Kidney (tissue), 14 donors: ENCODE results near the gene PITPNC1. TPM values are rescaled to one million over a fixed set of nuclear protein-coding genes. Genes with fewer than 3 reads are reported as not detected.
"Not testable (repeated sequence)": the region's sequence is repeated elsewhere in the genome, so short reads cannot be mapped to it uniquely, and the experiment has no call there.

ENCODE experiments used
- DNase-seq, 5 donors: peaks; one replicate each; pipeline ENCODE4 v3.0.0-alpha.2; 2013 to 2020
- FAIRE-seq: peaks from 2 replicates; lab custom pipeline; 2012; peaks lifted over from hg19 to GRCh38; lab: Jason Lieb, UNC
- H3K27ac ChIP-seq, 2 donors: one replicate each; pipeline ENCODE4 v1.7.0; 2013; ENCODE audit warnings: low read depth in 2 of 2, low read length in 2 of 2, inconsistent platforms in 1 of 2
- H3K27me3 ChIP-seq: one replicate; pipeline ENCODE4 v1.7.1; 2013; ENCODE audit warnings: low read length, inconsistent platforms; ENCODE audit not compliant: control insufficient read depth, insufficient read depth
- H3K36me3 ChIP-seq, 3 donors: one replicate each; pipeline versions ENCODE4 v1.7.0 to v1.7.1; 2013; ENCODE audit warnings: low read length in 3 of 3, control low read depth in 1 of 3, inconsistent platforms in 1 of 3; ENCODE audit not compliant: insufficient read depth in 3 of 3, control insufficient read depth in 2 of 3
- H3K4me1 ChIP-seq, 3 donors: one replicate each; pipeline versions ENCODE4 v1.7.0 to v1.7.1; 2013; ENCODE audit warnings: low read length in 3 of 3, inconsistent platforms in 1 of 3, low read depth in 1 of 3; ENCODE audit not compliant: control insufficient read depth in 2 of 3, insufficient read depth in 2 of 3
- H3K4me3 ChIP-seq, 3 donors: one replicate each; pipeline versions ENCODE4 v1.7.0 to v1.8.1; 2013; ENCODE audit warnings: low read length in 3 of 3, control low read depth in 1 of 3, inconsistent platforms in 1 of 3
- H3K9ac ChIP-seq, 3 donors: one replicate each; pipeline versions ENCODE4 v1.7.0 to v1.7.1; 2013; ENCODE audit warnings: low read length in 3 of 3, control low read depth in 1 of 3, inconsistent platforms in 1 of 3
- H3K9me3 ChIP-seq, 3 donors: one replicate each; pipeline versions ENCODE4 v1.7.0 to v1.7.1; 2013; ENCODE audit warnings: low read length in 3 of 3, control low read depth in 1 of 3, inconsistent platforms in 1 of 3; ENCODE audit not compliant: control insufficient read depth in 2 of 3, insufficient read depth in 1 of 3
- intact Hi-C: fragments of 100-400 bp; cut with DNase I; formaldehyde crosslinking; loops from one replicate; pipeline ENCODE4 v1.11.1; 2022
- polyA plus RNA-seq: library from polyadenylated mRNA; stranded (reverse); fragments of 350-450 nt; fragmentation: Illumina TruSeq; extraction: RNeasy Lipid Tissue Mini Kit (QIAGEN cat#74804); gene quantifications from one replicate; pipeline ENCODE4 v1.2.3, GENCODE V29; 2014; ENCODE audit warnings: low read depth, low replicate concordance; ENCODE audit not compliant: insufficient read depth
- total RNA-seq: library from RNA; stranded (reverse); fragmentation: NEBNext Ultra II Directional; extraction: Animal tissue kit (Norgen Biotek cat#: 25700); gene quantifications from one replicate; pipeline ENCODE4 v1.2.1, GENCODE V29; 2021
- TF ChIP-seq, protein P1 (sequence below): IDR thresholded peaks from 3 replicates; pipeline ENCODE4 v1.5.1; 2012; ENCODE audit warnings: mild to moderate bottlenecking, moderate library complexity, borderline replicate concordance; ENCODE audit not compliant: insufficient read depth; ENCODE audit errors: extremely low read depth
- donor health status: control.
- donor health status: control.
- donor health status: control.
- donor health status: control.
- donor health status: control.
- donor health status: DM: yes; HTN: yes; CAD: no.
- donor health status: Normal renal cell carcinoma (clear cell type).

The PITPNC1 gene
- total and polyA plus RNA-seq, 2 donors from 2014 or later, result 14.2 to 41.3 TPM

DNA sequence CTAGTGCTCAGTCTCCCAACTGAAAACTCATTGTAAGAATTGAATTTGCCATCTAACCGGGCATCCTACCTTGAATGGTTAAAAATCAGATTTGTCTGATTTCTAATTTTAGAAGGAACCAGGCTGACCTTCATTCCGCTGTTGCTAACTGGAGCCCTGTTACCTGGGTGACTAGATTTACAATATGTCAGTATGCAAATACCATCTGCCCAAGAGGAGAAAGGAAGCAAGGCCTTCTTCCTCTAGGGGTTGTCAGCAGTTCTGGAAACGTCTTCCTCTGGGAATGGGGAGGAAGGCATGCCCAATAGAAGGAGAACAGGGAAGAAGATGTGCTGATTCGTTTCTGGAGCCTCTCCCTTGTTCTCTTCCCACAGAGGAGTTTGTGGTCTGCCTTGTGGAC is 137.9 kb downstream of the PITPNC1 start:
- Histone ChIP-seq H3K4me3 (no peak overlapping the region), H3K27ac (no peak overlapping the region), H3K4me1 (peaks cover 0 to 6% (median 6%) of the 10 kb centered on the region in 3 donors), H3K9ac (peak overlapping the region in 1 of 3 donors; percentile 20), H3K36me3 (no peaks in the 10 kb centered on the region), H3K9me3 (no peaks in the 10 kb centered on the region), H3K27me3 (no peaks in the 10 kb centered on the region)
- DNase-seq (no peak), FAIRE-seq (no peak)
- TF ChIP-seq, protein P1, sequence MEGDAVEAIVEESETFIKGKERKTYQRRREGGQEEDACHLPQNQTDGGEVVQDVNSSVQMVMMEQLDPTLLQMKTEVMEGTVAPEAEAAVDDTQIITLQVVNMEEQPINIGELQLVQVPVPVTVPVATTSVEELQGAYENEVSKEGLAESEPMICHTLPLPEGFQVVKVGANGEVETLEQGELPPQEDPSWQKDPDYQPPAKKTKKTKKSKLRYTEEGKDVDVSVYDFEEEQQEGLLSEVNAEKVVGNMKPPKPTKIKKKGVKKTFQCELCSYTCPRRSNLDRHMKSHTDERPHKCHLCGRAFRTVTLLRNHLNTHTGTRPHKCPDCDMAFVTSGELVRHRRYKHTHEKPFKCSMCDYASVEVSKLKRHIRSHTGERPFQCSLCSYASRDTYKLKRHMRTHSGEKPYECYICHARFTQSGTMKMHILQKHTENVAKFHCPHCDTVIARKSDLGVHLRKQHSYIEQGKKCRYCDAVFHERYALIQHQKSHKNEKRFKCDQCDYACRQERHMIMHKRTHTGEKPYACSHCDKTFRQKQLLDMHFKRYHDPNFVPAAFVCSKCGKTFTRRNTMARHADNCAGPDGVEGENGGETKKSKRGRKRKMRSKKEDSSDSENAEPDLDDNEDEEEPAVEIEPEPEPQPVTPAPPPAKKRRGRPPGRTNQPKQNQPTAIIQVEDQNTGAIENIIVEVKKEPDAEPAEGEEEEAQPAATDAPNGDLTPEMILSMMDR, result no peak
- intact Hi-C loops, result no loop called here

DNA sequence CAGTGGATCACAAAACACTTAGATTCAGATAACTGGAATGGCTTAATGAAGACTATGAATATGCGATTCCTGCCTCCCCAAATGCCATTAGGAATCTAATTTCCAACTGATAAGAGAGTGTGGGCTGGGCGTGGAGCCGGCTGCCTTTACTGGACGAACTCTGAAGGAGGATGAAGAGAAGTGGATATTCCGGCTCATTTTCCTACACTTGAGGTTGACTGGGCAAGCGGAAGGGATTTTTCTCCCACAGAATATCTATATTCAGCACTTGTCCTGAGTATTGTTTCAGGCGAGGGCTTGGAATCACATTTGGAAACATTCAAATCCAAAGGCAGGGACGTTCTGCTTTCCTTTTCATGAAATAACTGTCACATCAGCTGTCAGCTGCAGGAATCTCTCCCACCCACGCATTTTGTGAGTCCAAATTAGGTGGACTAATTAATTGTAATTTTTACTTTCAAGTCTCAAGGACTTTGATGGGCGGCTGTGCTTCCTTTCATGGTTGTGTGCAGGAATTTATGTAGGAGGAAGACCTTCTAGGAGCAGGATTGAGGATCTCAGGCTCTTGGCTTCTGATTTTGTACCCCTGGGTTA is 138.5 kb downstream of the PITPNC1 start:
- intact Hi-C loops, result no loop called here
- DNase-seq, result peak in 1 of 5 donors; percentile 32
- Histone ChIP-seq H3K27ac (no peak overlapping the region), H3K4me3 (no peak overlapping the region), H3K9ac (peak overlapping the region in 1 of 3 donors; percentile 20), H3K36me3 (no peaks in the 10 kb centered on the region), H3K27me3 (no peaks in the 10 kb centered on the region), H3K4me1 (peaks cover 0 to 6% (median 6%) of the 10 kb centered on the region in 3 donors), H3K9me3 (no peaks in the 10 kb centered on the region)
- no peak for FAIRE-seq
- TF ChIP-seq, protein P1, result no peak

DNA sequence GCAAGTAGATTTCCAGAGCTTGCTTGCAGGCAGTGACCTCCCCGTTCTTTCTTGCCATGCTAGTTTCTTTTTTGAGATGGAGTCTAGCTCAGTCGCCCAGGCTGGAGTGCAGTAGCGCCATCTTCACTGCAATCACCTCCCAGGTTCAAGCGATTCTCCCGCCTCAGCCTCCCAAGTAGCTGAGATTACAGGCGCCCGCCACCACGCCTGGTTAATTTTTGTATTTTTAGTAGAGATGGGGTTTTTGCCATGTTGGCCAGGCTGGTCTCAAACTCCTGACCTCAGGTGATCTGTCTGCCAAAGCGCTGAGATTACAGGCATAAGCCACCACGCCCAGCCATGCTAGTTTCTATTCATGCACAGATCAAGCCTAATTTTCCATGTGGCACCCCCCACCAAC is 139.5 kb downstream of the PITPNC1 start:
- intact Hi-C loops, H3K27me3 ChIP-seq, DNase-seq, H3K36me3 ChIP-seq, H3K27ac ChIP-seq, H3K4me3 ChIP-seq, FAIRE-seq, H3K9me3 ChIP-seq, H3K9ac ChIP-seq: not testable (repeated sequence)
- H3K4me1 ChIP-seq, result peaks cover 0 to 10% (median 6%) of the 10 kb centered on the region in 3 donors

DNA sequence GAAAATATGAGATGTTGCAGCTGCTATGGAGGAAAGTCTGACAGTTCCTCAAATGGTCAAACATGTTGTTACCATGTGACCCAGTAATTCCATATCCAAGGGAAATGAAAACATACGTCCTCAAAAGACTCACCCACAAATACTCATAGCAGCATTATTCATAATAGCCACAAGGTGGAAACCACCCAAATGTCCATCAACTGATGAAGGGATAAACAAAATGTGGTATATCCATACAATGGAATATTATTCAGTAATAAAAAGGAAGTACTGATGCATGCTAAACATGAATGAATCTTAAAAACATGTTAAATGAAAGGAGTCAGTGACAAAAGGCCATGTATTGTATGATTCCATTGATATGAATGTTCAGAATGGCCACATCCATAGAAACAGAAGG is 140.2 kb downstream of the PITPNC1 start:
- FAIRE-seq (no peak), DNase-seq (no peak)
- Histone ChIP-seq H3K9ac (no peak overlapping the region), H3K27ac (no peak overlapping the region), H3K4me3 (no peak overlapping the region), H3K27me3 (no peaks in the 10 kb centered on the region), H3K36me3 (no peaks in the 10 kb centered on the region), H3K9me3 (no peaks in the 10 kb centered on the region), H3K4me1 (peaks cover 0 to 10% (median 6%) of the 10 kb centered on the region in 3 donors)
- intact Hi-C loops, result no loop called here
- TF ChIP-seq, protein P1, result no peak
